Liver (tissue), 9 donors: ENCODE results near the gene PLPP4. TPM values are rescaled to one million over a fixed set of nuclear protein-coding genes. Genes with fewer than 3 reads are reported as not detected.

Source experiments
- DNase-seq: peaks from one replicate; pipeline ENCODE4 v3.0.0-alpha.2; 2017; ENCODE audit warnings: low spot score
- H3K27ac ChIP-seq, 2 donors: one replicate each; pipeline ENCODE4 v1.7.0; 2013; ENCODE audit warnings: inconsistent platforms in 2 of 2, low read length in 2 of 2, control low read depth in 1 of 2, low read depth in 1 of 2, mild to moderate bottlenecking in 1 of 2
- H3K27me3 ChIP-seq, 4 donors: one replicate each; pipeline versions ENCODE4 v1.6.1 to v1.7.0; 2013; ENCODE audit warnings: low read length in 3 of 4, inconsistent platforms in 1 of 4, mild to moderate bottlenecking in 1 of 4, moderate library complexity in 1 of 4; ENCODE audit not compliant: control insufficient read depth in 4 of 4, insufficient read depth in 4 of 4
- H3K36me3 ChIP-seq, 4 donors: one replicate each; pipeline versions ENCODE4 v1.6.1 to v1.7.0; 2013; ENCODE audit warnings: low read length in 3 of 4, mild to moderate bottlenecking in 3 of 4, low read depth in 1 of 4, moderate library complexity in 1 of 4; ENCODE audit not compliant: control insufficient read depth in 4 of 4, insufficient read depth in 3 of 4
- H3K4me1 ChIP-seq, 4 donors: one replicate each; pipeline versions ENCODE4 v1.6.1 to v1.7.0; 2013; ENCODE audit warnings: low read length in 3 of 4, mild to moderate bottlenecking in 3 of 4, moderate library complexity in 1 of 4; ENCODE audit not compliant: control insufficient read depth in 4 of 4, insufficient read depth in 4 of 4
- H3K4me3 ChIP-seq, 3 donors: one replicate each; pipeline versions ENCODE4 v1.6.1 to v1.7.0; 2013; ENCODE audit warnings: low read length in 3 of 3, control low read depth in 1 of 3, low read depth in 1 of 3, mild to moderate bottlenecking in 1 of 3
- H3K9ac ChIP-seq, 2 donors: one replicate each; pipeline ENCODE4 v1.7.0; 2013; ENCODE audit warnings: low read length in 2 of 2, mild to moderate bottlenecking in 2 of 2, moderate library complexity in 2 of 2, control low read depth in 1 of 2, low read depth in 1 of 2
- H3K9me3 ChIP-seq, 4 donors: one replicate each; pipeline versions ENCODE4 v1.6.1 to v1.7.0; 2013; ENCODE audit warnings: low read length in 3 of 4; ENCODE audit not compliant: control insufficient read depth in 4 of 4
- ATF3 ChIP-seq: IDR thresholded peaks from 2 replicates; pipeline ENCODE4 v1.6.1; 2016; ENCODE audit warnings: antibody characterized with exemption
- CTCF ChIP-seq: fragments of 150-350 bp; IDR thresholded peaks from 2 replicates; pipeline ENCODE4 v1.5.1; 2017; ENCODE audit warnings: improper control_type of control experiment, low read depth, low read length; ENCODE audit not compliant: missing input control
- EGR1 ChIP-seq, 2 donors: IDR thresholded peaks; 2 replicates each; pipeline ENCODE4 v1.6.1; 2016 to 2018; ENCODE audit warnings: antibody characterized with exemption in 2 of 2, low read depth in 2 of 2
- FOXA1 ChIP-seq: IDR thresholded peaks from 2 replicates; pipeline ENCODE4 v1.6.1; 2016; ENCODE audit warnings: antibody characterized with exemption
- FOXA2 ChIP-seq: IDR thresholded peaks from 2 replicates; pipeline ENCODE4 v1.6.1; 2016; ENCODE audit warnings: antibody characterized with exemption
- GABPA ChIP-seq, 2 donors: IDR thresholded peaks in 1 of 2; conservative IDR thresholded peaks in 1 of 2; 2 replicates each; pipeline ENCODE4 v1.6.1; 2016; ENCODE audit warnings: antibody characterized with exemption in 2 of 2, mild to moderate bottlenecking in 1 of 2, moderate library complexity in 1 of 2
- HNF4A ChIP-seq, 2 donors: conservative IDR thresholded peaks; 2 replicates each; pipeline ENCODE4 v1.6.1; 2016; ENCODE audit warnings: antibody characterized with exemption in 2 of 2, mild to moderate bottlenecking in 2 of 2
- HNF4G ChIP-seq: IDR thresholded peaks from 2 replicates; pipeline ENCODE4 v1.6.1; 2016; ENCODE audit warnings: antibody characterized with exemption
- JUND ChIP-seq, 2 donors: IDR thresholded peaks; 2 replicates each; pipeline ENCODE4 v1.6.1; 2016; ENCODE audit warnings: antibody characterized with exemption in 2 of 2
- MAX ChIP-seq: IDR thresholded peaks from 2 replicates; pipeline ENCODE4 v1.6.1; 2016; ENCODE audit warnings: antibody characterized with exemption
- NR2F2 ChIP-seq: IDR thresholded peaks from 2 replicates; pipeline ENCODE4 v1.6.1; 2016; ENCODE audit warnings: antibody characterized with exemption
- RAD21 ChIP-seq, 2 donors: IDR thresholded peaks; 2 replicates each; pipeline ENCODE4 v1.6.1; 2016; ENCODE audit warnings: antibody characterized with exemption in 2 of 2, mild to moderate bottlenecking in 2 of 2
- RXRA ChIP-seq, 2 donors: IDR thresholded peaks; 2 replicates each; pipeline ENCODE4 v1.6.1; 2017 to 2018; ENCODE audit warnings: antibody characterized with exemption in 2 of 2, mild to moderate bottlenecking in 1 of 2
- SP1 ChIP-seq: IDR thresholded peaks from 2 replicates; pipeline ENCODE4 v1.6.1; 2018; ENCODE audit warnings: antibody characterized with exemption, mild to moderate bottlenecking
- TAF1 ChIP-seq: conservative IDR thresholded peaks from 2 replicates; pipeline ENCODE4 v1.6.1; 2016; ENCODE audit warnings: antibody characterized with exemption, mild to moderate bottlenecking
- YY1 ChIP-seq: IDR thresholded peaks from 2 replicates; pipeline ENCODE4 v1.6.1; 2016; ENCODE audit warnings: antibody characterized with exemption, mild to moderate bottlenecking
- WGBS: extraction: QIAGEN DNeasy Blood & Tissue Kit; methylation state at CpG from one replicate; pipeline ENCODE4 v1.1.7; 2013; 5-methylcytosine and 5-hydroxymethylcytosine counted together
- polyA plus RNA-seq, 2 donors: library from polyadenylated mRNA; stranded (reverse) in 1 of 2; unstranded in 1 of 2; fragments of 200-250 nt in 1 of 2; fragments of >200 nt in 1 of 2; fragmentation: Nextera tagmentation in 1 of 2; extraction: Ambion mirVana in 1 of 2; gene quantifications; one replicate each; pipeline versions ENCODE4 v1.2.1 to v1.2.3, GENCODE V29; 2013 to 2015
- total RNA-seq, 2 donors: library from RNA; depleted of rRNA; stranded (reverse); fragments of >200 nt; gene quantifications; one replicate each; pipeline ENCODE4 v1.2.3, GENCODE V29; 2014
- TF ChIP-seq, protein P1 (sequence below): IDR thresholded peaks from 2 replicates; pipeline ENCODE4 v1.6.1; 2016; ENCODE audit warnings: antibody characterized with exemption, mild to moderate bottlenecking
- TF ChIP-seq, protein P2 (sequence below): IDR thresholded peaks from 2 replicates; pipeline ENCODE4 v1.6.1; 2016; ENCODE audit warnings: antibody characterized with exemption
- donor health status: healthy.
- donor health status: healthy.
- donor health status: healthy.
- donor health status: healthy.
- donor health status: healthy.

The PLPP4 gene
- total and polyA plus RNA-seq, 4 donors, result 0.14 to 2.8 (median 0.93) TPM

- H3K9me3 ChIP-seq, result peaks cover 0 to 3% (median under 1%) of the 10 kb centered on the region in 4 donors
- WGBS, result 91% methylated on average over 1 of the region's 1 CpG
Measured at GRCh38 chr10:120480848-120481247, 23.8 kb downstream of the PLPP4 start.

More at GRCh38 chr10:120480848-120481247, 23.8 kb downstream of the PLPP4 start:
- no peak for TF ChIP-seq TAF1
- no peak for TF ChIP-seq RXRA (IDR thresholded peaks at IDR 0.05)
- no peak for TF ChIP-seq HNF4A (conservative IDR thresholded peaks at IDR 0.05)
- TF ChIP-seq RAD21 (IDR thresholded peaks at IDR 0.05), result no peak
- TF ChIP-seq CTCF, result no peak
- no peak for TF ChIP-seq YY1
- no peak for TF ChIP-seq ATF3
- TF ChIP-seq SP1, result no peak
- TF ChIP-seq HNF4G, result no peak
- TF ChIP-seq, protein P1, sequence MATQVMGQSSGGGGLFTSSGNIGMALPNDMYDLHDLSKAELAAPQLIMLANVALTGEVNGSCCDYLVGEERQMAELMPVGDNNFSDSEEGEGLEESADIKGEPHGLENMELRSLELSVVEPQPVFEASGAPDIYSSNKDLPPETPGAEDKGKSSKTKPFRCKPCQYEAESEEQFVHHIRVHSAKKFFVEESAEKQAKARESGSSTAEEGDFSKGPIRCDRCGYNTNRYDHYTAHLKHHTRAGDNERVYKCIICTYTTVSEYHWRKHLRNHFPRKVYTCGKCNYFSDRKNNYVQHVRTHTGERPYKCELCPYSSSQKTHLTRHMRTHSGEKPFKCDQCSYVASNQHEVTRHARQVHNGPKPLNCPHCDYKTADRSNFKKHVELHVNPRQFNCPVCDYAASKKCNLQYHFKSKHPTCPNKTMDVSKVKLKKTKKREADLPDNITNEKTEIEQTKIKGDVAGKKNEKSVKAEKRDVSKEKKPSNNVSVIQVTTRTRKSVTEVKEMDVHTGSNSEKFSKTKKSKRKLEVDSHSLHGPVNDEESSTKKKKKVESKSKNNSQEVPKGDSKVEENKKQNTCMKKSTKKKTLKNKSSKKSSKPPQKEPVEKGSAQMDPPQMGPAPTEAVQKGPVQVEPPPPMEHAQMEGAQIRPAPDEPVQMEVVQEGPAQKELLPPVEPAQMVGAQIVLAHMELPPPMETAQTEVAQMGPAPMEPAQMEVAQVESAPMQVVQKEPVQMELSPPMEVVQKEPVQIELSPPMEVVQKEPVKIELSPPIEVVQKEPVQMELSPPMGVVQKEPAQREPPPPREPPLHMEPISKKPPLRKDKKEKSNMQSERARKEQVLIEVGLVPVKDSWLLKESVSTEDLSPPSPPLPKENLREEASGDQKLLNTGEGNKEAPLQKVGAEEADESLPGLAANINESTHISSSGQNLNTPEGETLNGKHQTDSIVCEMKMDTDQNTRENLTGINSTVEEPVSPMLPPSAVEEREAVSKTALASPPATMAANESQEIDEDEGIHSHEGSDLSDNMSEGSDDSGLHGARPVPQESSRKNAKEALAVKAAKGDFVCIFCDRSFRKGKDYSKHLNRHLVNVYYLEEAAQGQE, result no peak
- no peak for TF ChIP-seq JUND (IDR thresholded peaks at IDR 0.05)
- TF ChIP-seq, protein P2, sequence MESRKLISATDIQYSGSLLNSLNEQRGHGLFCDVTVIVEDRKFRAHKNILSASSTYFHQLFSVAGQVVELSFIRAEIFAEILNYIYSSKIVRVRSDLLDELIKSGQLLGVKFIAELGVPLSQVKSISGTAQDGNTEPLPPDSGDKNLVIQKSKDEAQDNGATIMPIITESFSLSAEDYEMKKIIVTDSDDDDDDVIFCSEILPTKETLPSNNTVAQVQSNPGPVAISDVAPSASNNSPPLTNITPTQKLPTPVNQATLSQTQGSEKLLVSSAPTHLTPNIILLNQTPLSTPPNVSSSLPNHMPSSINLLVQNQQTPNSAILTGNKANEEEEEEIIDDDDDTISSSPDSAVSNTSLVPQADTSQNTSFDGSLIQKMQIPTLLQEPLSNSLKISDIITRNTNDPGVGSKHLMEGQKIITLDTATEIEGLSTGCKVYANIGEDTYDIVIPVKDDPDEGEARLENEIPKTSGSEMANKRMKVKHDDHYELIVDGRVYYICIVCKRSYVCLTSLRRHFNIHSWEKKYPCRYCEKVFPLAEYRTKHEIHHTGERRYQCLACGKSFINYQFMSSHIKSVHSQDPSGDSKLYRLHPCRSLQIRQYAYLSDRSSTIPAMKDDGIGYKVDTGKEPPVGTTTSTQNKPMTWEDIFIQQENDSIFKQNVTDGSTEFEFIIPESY, result no peak
- TF ChIP-seq FOXA1, result no peak
- TF ChIP-seq NR2F2, result no peak
- no peak for TF ChIP-seq EGR1 (IDR thresholded peaks at IDR 0.05; ENCODE audit: low read depth in 2 of 2)
- no peak for TF ChIP-seq GABPA (IDR thresholded peaks at IDR 0.05 in 1 of 2, conservative IDR thresholded peaks at IDR 0.05 in 1 of 2)
- no peak for TF ChIP-seq FOXA2
- TF ChIP-seq MAX, result no peak
- no peak for DNase-seq
- no peak overlapping the region for H3K9ac ChIP-seq
- no peak overlapping the region for H3K4me3 ChIP-seq
- no peaks in the 10 kb centered on the region for H3K36me3 ChIP-seq
- no peaks in the 10 kb centered on the region for H3K4me1 ChIP-seq
- no peak overlapping the region for H3K27ac ChIP-seq
- peaks cover 0 to 5% (median 0%) of the 10 kb centered on the region in 4 donors for H3K27me3 ChIP-seq
